Small intestine (tissue), 7 donors: ENCODE data around the gene OPA3. TPM values are rescaled to one million over a fixed set of nuclear protein-coding genes. Genes with fewer than 3 reads are reported as not detected.

Experiments
- DNase-seq, 2 donors: peaks; one replicate each; pipeline versions ENCODE4 v3.0.0 to v3.0.0-alpha.2; 2013
- FAIRE-seq: peaks from 2 replicates; lab custom pipeline; 2012; peaks lifted over from hg19 to GRCh38; lab: Jason Lieb, UNC
- H3K27ac ChIP-seq, 3 donors: one replicate each; pipeline ENCODE4 v1.5.1; 2013; ENCODE audit warnings: low read length in 2 of 3, mild to moderate bottlenecking in 2 of 3, control low read depth in 1 of 3, inconsistent platforms in 1 of 3, low read depth in 1 of 3, moderate library complexity in 1 of 3
- H3K27me3 ChIP-seq, 3 donors: one replicate each; pipeline ENCODE4 v1.6.1; 2013; ENCODE audit warnings: low read length in 3 of 3, inconsistent platforms in 1 of 3; ENCODE audit not compliant: control insufficient read depth in 3 of 3, insufficient read depth in 3 of 3
- H3K36me3 ChIP-seq, 3 donors: one replicate each; pipeline ENCODE4 v1.6.1; 2013; ENCODE audit warnings: low read length in 3 of 3, inconsistent platforms in 1 of 3, low read depth in 1 of 3, mild to moderate bottlenecking in 1 of 3, moderate library complexity in 1 of 3; ENCODE audit not compliant: control insufficient read depth in 3 of 3, insufficient read depth in 2 of 3
- H3K4me1 ChIP-seq, 3 donors: one replicate each; pipeline ENCODE4 v1.6.1; 2013; ENCODE audit warnings: low read length in 2 of 3, inconsistent platforms in 1 of 3, low read depth in 1 of 3, mild to moderate bottlenecking in 1 of 3, moderate library complexity in 1 of 3; ENCODE audit not compliant: control insufficient read depth in 3 of 3, insufficient read depth in 2 of 3
- H3K4me3 ChIP-seq, 3 donors: one replicate each; pipeline ENCODE4 v1.5.1; 2013; ENCODE audit warnings: low read length in 3 of 3, control low read depth in 1 of 3, inconsistent platforms in 1 of 3, low read depth in 1 of 3, mild to moderate bottlenecking in 1 of 3, moderate library complexity in 1 of 3
- H3K9me3 ChIP-seq, 2 donors: one replicate each; pipeline ENCODE4 v1.6.1; 2013; ENCODE audit warnings: low read depth in 1 of 2, low read length in 1 of 2; ENCODE audit not compliant: control insufficient read depth in 2 of 2, insufficient read depth in 1 of 2
- WGBS, 3 donors: extraction: QIAGEN DNeasy Blood & Tissue Kit; methylation state at CpG; one replicate each; pipeline ENCODE4 v1.1.7; 2013; 5-methylcytosine and 5-hydroxymethylcytosine counted together
- polyA plus RNA-seq, 4 donors: library from polyadenylated mRNA; stranded (reverse) in 3 of 4; unstranded in 1 of 4; fragments of 200-250 nt in 3 of 4; fragments of 120-200 nt in 1 of 4; gene quantifications; one replicate each; pipeline versions ENCODE4 v1.2.1 to v1.2.3, GENCODE V29; 2013
- donor health status: healthy with polysubstance abuse.
- donor health status: control.
- donor health status: control.
- donor health status: Bipolar disorder and iron deficiency.
- donor health status: healthy.

OPA3 gene
- polyA plus RNA-seq, 4 donors: 4.5 to 9.4 (median 6.4) TPM

GRCh38 chr19:45499196-45500180 is 85.1 kb downstream of the OPA3 start:
- peaks cover 0 to 58% (median 0%) of the 10 kb centered on the region in 3 donors for H3K27me3 ChIP-seq
- H3K36me3 ChIP-seq: no peaks in the 10 kb centered on the region
- peaks cover 6 to 30% (median 16%) of the 10 kb centered on the region in 3 donors for H3K4me1 ChIP-seq
- peaks cover 0 to 6% of the 10 kb centered on the region in 2 donors for H3K9me3 ChIP-seq
- H3K4me3 ChIP-seq: peak overlapping the region in 1 of 3 donors; percentile 2
- DNase-seq (peak; percentile 69 to 72), FAIRE-seq (no peak)
- H3K27ac ChIP-seq: no peak overlapping the region
- WGBS, 3 donors: 11 to 17% (median 13%) methylated on average over 36 to 37 of the region's 37 CpGs

- Histone ChIP-seq H3K36me3 (no peaks in the 10 kb centered on the region), H3K4me3 (peak within 1 kb of the TSS in 2 of 3 donors; percentile 32 to 34), H3K27ac (no peak within 1 kb of the TSS), H3K4me1 (peaks cover 6 to 30% (median 16%) of the 10 kb centered on the region in 3 donors), H3K27me3 (peaks cover 0 to 63% (median 0%) of the 10 kb centered on the region in 3 donors), H3K9me3 (peaks cover 0 to 6% of the 10 kb centered on the region in 2 donors)
- FAIRE-seq: no peak
- DNase-seq: peak in 1 of 2 donors; percentile 57
- WGBS, 3 donors: 2 to 7% (median 6%) methylated on average over 75 to 89 of the region's 89 CpGs
Measured at GRCh38 chr19:45498411-45499195, 86.0 kb downstream of the OPA3 start, which contains the start of gene PPM1N. Gene PPM1N (plus strand): TSS chr19:45498443. CDS start chr19:45498473, 30 bp downstream.

- H3K27me3 ChIP-seq: peaks cover 0 to 69% (median 0%) of the 10 kb centered on the region in 3 donors
- H3K9me3 ChIP-seq: peaks cover 0 to 6% of the 10 kb centered on the region in 2 donors
- H3K4me1 ChIP-seq: peaks cover 6 to 37% (median 16%) of the 10 kb centered on the region in 3 donors
- H3K27ac ChIP-seq: no peak overlapping the region
- no peak for DNase-seq
- no peaks in the 10 kb centered on the region for H3K36me3 ChIP-seq
- no peak overlapping the region for H3K4me3 ChIP-seq
- 25 to 28% (median 27%) methylated on average over 16 of the region's 16 CpGs for WGBS, 3 donors
- FAIRE-seq: no peak
Measured at GRCh38 chr19:45497791-45498190, 86.8 kb downstream of the OPA3 start.

GRCh38 chr19:45496349-45496953 is 88.2 kb downstream of the OPA3 start:
- FAIRE-seq: no peak
- DNase-seq: peak; percentile 31 to 67
- H3K9me3 ChIP-seq: peaks cover 0 to 6% of the 10 kb centered on the region in 2 donors
- H3K4me1 ChIP-seq: peaks cover 6 to 41% (median 16%) of the 10 kb centered on the region in 3 donors
- WGBS, 3 donors: 0 to 1% (median 1%) methylated on average over 40 to 54 of the region's 54 CpGs
- H3K4me3 ChIP-seq: peak overlapping the region; percentile 52 to 60 (median 58)
- no peaks in the 10 kb centered on the region for H3K36me3 ChIP-seq
- H3K27ac ChIP-seq: no peak overlapping the region
- H3K27me3 ChIP-seq: peaks cover 0 to 77% (median 0%) of the 10 kb centered on the region in 3 donors

- FAIRE-seq (no peak), DNase-seq (no peak)
- peaks cover 6 to 41% (median 16%) of the 10 kb centered on the region in 3 donors for H3K4me1 ChIP-seq
- no peak overlapping the region for H3K4me3 ChIP-seq
- 76 to 87% (median 82%) methylated on average over 5 of the region's 5 CpGs for WGBS, 3 donors
- no peak overlapping the region for H3K27ac ChIP-seq
- peaks cover 0 to 70% (median 0%) of the 10 kb centered on the region in 3 donors for H3K27me3 ChIP-seq
- H3K36me3 ChIP-seq: no peaks in the 10 kb centered on the region
- H3K9me3 ChIP-seq: peaks cover 0 to 6% of the 10 kb centered on the region in 2 donors
Measured at GRCh38 chr19:45495178-45495577, 89.4 kb downstream of the OPA3 start.

- Histone ChIP-seq H3K36me3 (no peaks in the 10 kb centered on the region), H3K4me3 (no peak overlapping the region), H3K4me1 (peaks cover 2 to 40% (median 15%) of the 10 kb centered on the region in 3 donors), H3K27ac (no peak overlapping the region), H3K9me3 (peaks cover 0 to 4% of the 10 kb centered on the region in 2 donors), H3K27me3 (peaks cover 0 to 64% (median 0%) of the 10 kb centered on the region in 3 donors)
- 86 to 94% (median 91%) methylated on average over 37 to 39 of the region's 39 CpGs for WGBS, 3 donors
- no peak for DNase-seq
- FAIRE-seq: no peak
Measured at GRCh38 chr19:45494261-45494916, 90.2 kb downstream of the OPA3 start.

- no peak for FAIRE-seq
- no peaks in the 10 kb centered on the region for H3K9me3 ChIP-seq
- peak overlapping the region in 2 of 3 donors; percentile 19 to 71 for H3K27ac ChIP-seq
- H3K4me1 ChIP-seq: peaks cover 0 to 28% (median 8%) of the 10 kb centered on the region in 3 donors
- H3K36me3 ChIP-seq: peaks cover 0 to 4% (median 0%) of the 10 kb centered on the region in 3 donors
- WGBS, 3 donors: 5 to 13% (median 7%) methylated on average over 23 to 32 of the region's 32 CpGs
- DNase-seq: peak in 1 of 2 donors; percentile 51
- peak overlapping the region; percentile 3 to 48 (median 26) for H3K4me3 ChIP-seq
- peaks cover 0 to 49% (median 0%) of the 10 kb centered on the region in 3 donors for H3K27me3 ChIP-seq
Measured at GRCh38 chr19:45492627-45493470, 91.8 kb downstream of the OPA3 start.
